Fibroblast of the aortic adventitia (primary cell): ENCODE results near the gene NCOA5. TPM values are rescaled to one million over a fixed set of nuclear protein-coding genes. Genes with fewer than 3 reads are reported as not detected.
A peak's percentile ranks its signal among the peaks of the same experiment; 100 is the strongest.

Experiments
- DNase-seq: peaks from one replicate; pipeline ENCODE4 v3.0.0-alpha.2; 2010; ENCODE audit warnings: low read depth
- H3K4me3 ChIP-seq: 2 replicates; pipeline ENCODE4 v1.5.1; 2011; ENCODE audit warnings: low read depth, mild to moderate bottlenecking, control low read depth, low read length, moderate library complexity
- CTCF ChIP-seq: IDR thresholded peaks from 2 replicates; pipeline ENCODE4 v1.5.1; 2011; ENCODE audit warnings: mild to moderate bottlenecking, low read length, control low read depth, inconsistent platforms; ENCODE audit not compliant: insufficient read depth
- total RNA-seq: library from RNA; depleted of rRNA; stranded (reverse); fragments of >200 nt; gene quantifications from 2 replicates; pipeline ENCODE4 v1.2.3, GENCODE V29; 2012; ENCODE audit warnings: low replicate concordance

The NCOA5 gene
- total RNA-seq, 1 donor, result 24.0 TPM

DNA sequence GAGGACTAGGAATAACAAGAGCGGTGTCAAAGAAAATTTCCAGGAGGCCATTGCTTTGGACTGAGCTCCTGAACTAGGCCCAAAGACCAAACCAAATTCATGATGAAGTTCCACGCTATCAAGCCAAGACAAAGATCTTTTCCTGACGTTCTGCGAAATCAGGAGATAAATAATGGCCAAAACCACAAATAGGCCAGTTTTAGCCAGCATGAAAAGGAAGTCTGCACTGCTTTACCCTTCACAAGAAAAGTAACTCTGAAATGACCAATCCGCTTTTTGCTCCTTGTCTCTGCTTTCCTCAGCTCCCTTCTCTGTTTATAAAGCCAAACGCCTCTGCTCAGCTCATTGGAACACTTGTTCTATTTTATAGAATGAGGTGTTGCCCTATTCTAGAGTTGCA, 6.7 kb downstream of the NCOA5 start:
- H3K4me3 ChIP-seq, result no peak overlapping the region
- no peak for TF ChIP-seq CTCF
- peak; percentile 81 for DNase-seq

DNA sequence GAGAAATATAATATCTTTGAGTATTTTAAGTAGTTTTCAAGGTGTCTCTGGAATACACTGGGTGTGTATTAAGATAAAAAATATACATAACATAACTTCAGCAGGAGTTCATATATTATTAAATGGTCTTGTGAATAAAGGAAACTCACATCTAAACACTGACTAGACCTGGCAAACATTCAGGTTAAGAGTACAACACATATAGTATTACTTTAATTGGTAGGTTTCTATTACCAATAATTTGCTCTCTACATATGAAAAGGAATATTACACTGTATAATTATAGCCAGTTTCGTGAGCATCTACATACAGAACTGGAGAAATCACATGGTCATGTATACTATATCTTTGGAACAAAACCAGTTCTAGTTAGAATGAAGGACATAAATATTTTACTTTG, 8.7 kb downstream of the NCOA5 start:
- TF ChIP-seq CTCF, result no peak
- no peak for DNase-seq

DNA sequence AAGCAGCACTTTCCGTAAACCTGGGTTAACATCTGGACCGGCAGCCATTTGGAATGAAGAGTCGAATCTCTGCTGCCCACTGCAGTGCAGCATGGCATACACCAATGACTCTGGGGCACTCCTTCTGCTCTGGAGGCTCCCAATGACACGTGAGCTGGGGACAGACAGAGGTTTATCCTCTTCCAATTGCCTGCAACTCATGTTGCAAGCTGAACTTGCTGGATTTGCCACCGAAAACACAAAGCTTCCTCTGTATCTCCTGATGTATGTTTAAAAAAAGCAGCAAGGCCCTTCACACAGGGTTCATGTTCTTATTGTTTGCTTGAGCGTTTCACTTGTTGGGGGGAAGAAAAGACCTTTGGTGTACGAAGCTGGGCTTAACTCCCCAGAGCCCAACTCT, 10.8 kb downstream of the NCOA5 start:
- no peak overlapping the region for H3K4me3 ChIP-seq
- TF ChIP-seq CTCF, result no peak
- DNase-seq, result no peak

More for the DNA sequence above, 8.7 kb downstream of the NCOA5 start:
- H3K4me3 ChIP-seq, result no peak overlapping the region

DNA sequence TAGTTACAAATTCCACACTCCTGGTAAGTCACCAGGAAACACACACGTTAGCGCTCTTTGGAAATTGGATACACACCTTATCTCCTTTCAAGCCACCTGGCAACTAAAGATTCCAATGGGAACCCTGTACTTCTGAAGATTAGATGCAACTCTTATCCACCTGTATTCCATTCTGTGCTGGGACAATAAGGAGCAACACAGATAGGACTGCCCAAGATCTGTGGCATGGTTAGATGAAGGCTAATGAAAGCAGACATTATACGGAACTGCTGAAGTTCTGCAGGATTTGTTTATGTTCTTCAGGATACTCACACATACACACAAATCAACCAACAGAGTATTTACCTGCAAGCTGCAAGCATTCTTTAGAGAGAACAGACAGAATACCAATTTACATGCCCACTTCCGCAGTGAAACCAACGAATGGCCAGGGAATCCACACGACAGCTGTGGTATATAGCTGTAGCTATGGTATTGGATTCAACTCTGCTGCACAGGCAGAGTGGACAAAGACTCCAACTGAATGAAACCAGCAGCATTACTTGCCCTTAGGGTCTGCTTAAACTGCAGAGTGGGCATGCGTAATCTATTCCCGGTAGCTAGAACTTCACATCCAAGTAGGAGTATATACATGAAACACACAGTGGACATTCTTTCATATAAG, 12.0 kb downstream of the NCOA5 start:
- DNase-seq, result no peak
- no peak for TF ChIP-seq CTCF

GRCh38 chr20:46076806-46077205, 13.0 kb downstream of the NCOA5 start:
- no peak for TF ChIP-seq CTCF
- DNase-seq, result no peak

More for the DNA sequence above, 12.0 kb downstream of the NCOA5 start:
- H3K4me3 ChIP-seq, result no peak overlapping the region

DNA sequence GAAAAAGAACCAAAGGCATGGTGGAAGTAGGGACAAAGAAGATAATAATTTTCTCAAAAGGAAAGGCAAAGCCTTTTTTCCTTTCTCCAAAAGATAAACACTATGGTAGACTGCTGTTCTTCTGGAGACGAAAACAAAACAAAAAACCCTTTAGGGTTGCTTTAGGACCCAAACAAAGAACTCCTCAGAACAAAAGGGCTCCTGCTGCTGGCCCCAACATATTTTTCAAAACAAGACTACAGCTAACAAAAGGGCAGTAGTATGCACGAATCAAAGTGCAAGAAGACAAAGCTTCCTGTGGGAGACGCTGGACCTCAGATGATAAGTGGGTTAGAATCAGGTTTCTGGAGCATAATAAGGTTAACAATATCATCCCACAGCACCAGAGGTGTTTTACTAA, 15.8 kb downstream of the NCOA5 start:
- DNase-seq, result no peak
- no peak for TF ChIP-seq CTCF
- H3K4me3 ChIP-seq, result no peak overlapping the region

More at GRCh38 chr20:46076806-46077205, 13.0 kb downstream of the NCOA5 start:
- no peak overlapping the region for H3K4me3 ChIP-seq

- peak; percentile 28 for DNase-seq
- no peak for TF ChIP-seq CTCF
- H3K4me3 ChIP-seq, result no peak overlapping the region
Observed at GRCh38 chr20:46073443-46073842, 16.3 kb downstream of the NCOA5 start.
